Measurements from ENCODE around the gene PCSK6. TPM values are rescaled to one million over a fixed set of nuclear protein-coding genes. Genes with fewer than 3 reads are reported as not detected.

PCSK6 gene
- total RNA-seq, 2 experiments from 2014 or later, result 0.28 TPM; not detected in 1

DNA sequence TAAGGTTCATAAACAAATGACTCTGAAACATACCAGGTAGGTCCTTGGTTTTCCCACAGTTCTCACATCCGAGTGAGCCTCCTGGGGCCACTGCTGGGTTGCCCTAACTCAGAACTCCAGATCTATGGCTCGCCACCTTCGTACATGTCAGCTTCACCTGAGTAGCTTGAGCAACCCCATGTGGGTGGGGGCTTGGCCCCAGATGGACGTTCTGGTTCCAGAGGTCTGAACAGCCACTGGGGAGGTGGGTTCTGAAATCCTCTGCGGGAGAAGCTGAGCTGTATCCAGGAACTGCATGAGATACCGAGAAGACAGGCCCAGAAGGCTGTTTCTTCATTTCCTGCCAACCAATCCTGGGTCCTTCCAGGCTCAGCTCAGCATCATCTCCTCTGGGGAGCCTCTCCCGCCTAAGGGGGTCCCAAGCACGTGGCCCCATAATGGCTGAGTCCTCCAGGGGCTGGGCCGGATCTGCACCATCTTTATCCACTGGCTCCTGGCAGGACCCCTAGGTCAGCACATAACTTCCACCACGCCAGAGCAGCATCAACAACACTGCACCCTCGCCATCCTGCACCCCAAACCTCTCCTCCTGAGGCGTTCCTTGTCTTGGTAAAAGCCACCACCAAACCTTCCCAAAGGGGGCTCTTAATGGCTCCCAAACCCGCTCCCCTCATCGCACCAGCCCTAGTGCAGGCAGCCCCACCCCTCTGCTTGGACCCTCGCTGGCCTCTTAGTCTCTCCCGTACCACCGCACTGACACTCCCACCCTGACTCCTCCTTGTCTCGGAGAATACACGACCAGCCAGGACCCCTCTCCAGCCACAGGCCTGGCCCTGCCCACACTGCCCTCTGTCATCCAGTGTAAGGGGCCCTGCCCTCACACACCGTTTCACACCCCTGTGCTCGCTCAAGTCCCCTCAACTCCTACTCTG lies 39.8 kb downstream of the PCSK6 start:
- H3K27ac Mint-ChIP-seq, result no peak overlapping the region
- ChIA-PET CTCF (no interaction called here), POLR2A (no interaction called here)
- no peak for ATAC-seq (ENCODE audit: poor library complexity)
- no peaks in the 10 kb centered on the region for H3K36me3 Mint-ChIP-seq (ENCODE audit: low read depth)
- H3K4me3 Mint-ChIP-seq, result no peak overlapping the region
- no peak for DNase-seq
- H3K27ac ChIP-seq (ENCODE audit: low read depth in 1 of 2, low read length in 2 of 2), result no peak overlapping the region
- H3K4me3 ChIP-seq (ENCODE audit: low read length), result no peak overlapping the region
- peaks cover 0 to 11% of the 10 kb centered on the region in 2 experiments for H3K9me3 ChIP-seq (ENCODE audit: control insufficient read depth in 1 of 2, insufficient read depth in 1 of 2, low read length in 2 of 2)
- H3K27me3 ChIP-seq (ENCODE audit: control insufficient read depth in 1 of 2, insufficient read depth in 2 of 2, low read length in 2 of 2), result peaks cover 0 to 15% of the 10 kb centered on the region in 2 experiments
- H3K27me3 Mint-ChIP-seq, result peaks cover 43% of the 10 kb centered on the region
- H3K9me3 Mint-ChIP-seq, result peaks cover 2% of the 10 kb centered on the region
- no peaks in the 10 kb centered on the region for H3K36me3 ChIP-seq (ENCODE audit: insufficient read depth, low read length)
- H3K4me1 ChIP-seq (ENCODE audit: insufficient read depth, low read length), result peaks cover 5% of the 10 kb centered on the region
- intact Hi-C loops (cut with DNase I, micrococcal nuclease), result no loop called here
- TF ChIP-seq, protein P1, sequence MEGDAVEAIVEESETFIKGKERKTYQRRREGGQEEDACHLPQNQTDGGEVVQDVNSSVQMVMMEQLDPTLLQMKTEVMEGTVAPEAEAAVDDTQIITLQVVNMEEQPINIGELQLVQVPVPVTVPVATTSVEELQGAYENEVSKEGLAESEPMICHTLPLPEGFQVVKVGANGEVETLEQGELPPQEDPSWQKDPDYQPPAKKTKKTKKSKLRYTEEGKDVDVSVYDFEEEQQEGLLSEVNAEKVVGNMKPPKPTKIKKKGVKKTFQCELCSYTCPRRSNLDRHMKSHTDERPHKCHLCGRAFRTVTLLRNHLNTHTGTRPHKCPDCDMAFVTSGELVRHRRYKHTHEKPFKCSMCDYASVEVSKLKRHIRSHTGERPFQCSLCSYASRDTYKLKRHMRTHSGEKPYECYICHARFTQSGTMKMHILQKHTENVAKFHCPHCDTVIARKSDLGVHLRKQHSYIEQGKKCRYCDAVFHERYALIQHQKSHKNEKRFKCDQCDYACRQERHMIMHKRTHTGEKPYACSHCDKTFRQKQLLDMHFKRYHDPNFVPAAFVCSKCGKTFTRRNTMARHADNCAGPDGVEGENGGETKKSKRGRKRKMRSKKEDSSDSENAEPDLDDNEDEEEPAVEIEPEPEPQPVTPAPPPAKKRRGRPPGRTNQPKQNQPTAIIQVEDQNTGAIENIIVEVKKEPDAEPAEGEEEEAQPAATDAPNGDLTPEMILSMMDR (IDR thresholded peaks at IDR 0.05), result no peak
- H3K4me1 Mint-ChIP-seq (ENCODE audit: low read depth), result no peaks in the 10 kb centered on the region

DNA sequence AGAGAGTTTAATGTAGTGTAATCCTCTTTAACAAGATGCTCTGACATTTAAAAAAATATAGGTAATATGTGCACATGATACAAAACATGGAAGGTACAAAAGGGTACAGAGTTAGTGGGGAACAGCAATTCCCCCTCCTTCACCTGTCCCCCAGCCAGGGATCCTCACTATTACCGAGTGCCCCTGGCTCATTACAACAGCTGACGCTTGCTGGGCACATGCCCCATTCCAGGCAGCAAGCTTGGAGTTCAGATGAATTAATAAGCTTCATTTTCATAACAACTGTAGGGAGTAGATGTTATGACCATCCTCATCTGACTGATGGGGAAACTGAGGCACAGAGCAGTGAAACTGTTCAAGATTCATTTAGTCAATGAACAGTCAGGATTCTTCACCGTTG lies 41.2 kb downstream of the PCSK6 start:
- Mint-ChIP-seq H3K4me1 (ENCODE audit: low read depth) (no peaks in the 10 kb centered on the region), H3K9me3 (peaks cover 2% of the 10 kb centered on the region), H3K27ac (no peak overlapping the region), H3K27me3 (peaks cover 42% of the 10 kb centered on the region), H3K4me3 (no peak overlapping the region), H3K36me3 (ENCODE audit: low read depth) (no peaks in the 10 kb centered on the region)
- Histone ChIP-seq H3K4me3 (ENCODE audit: low read length) (no peak overlapping the region), H3K27me3 (ENCODE audit: control insufficient read depth in 1 of 2, insufficient read depth in 2 of 2, low read length in 2 of 2) (peaks cover 0 to 12% of the 10 kb centered on the region in 2 experiments), H3K4me1 (ENCODE audit: insufficient read depth, low read length) (peaks cover 5% of the 10 kb centered on the region), H3K9me3 (ENCODE audit: control insufficient read depth in 1 of 2, insufficient read depth in 1 of 2, low read length in 2 of 2) (peaks cover 0 to 11% of the 10 kb centered on the region in 2 experiments), H3K36me3 (ENCODE audit: insufficient read depth, low read length) (no peaks in the 10 kb centered on the region), H3K27ac (ENCODE audit: low read depth in 1 of 2, low read length in 2 of 2) (no peak overlapping the region)
- no peak for ATAC-seq (ENCODE audit: poor library complexity)
- TF ChIP-seq, protein P1 (IDR thresholded peaks at IDR 0.05), result no peak
- DNase-seq, result no peak
- intact Hi-C loops (cut with DNase I, micrococcal nuclease), result no loop called here
- CTCF ChIA-PET, result no interaction called here
- POLR2A ChIA-PET, result no interaction called here

DNA sequence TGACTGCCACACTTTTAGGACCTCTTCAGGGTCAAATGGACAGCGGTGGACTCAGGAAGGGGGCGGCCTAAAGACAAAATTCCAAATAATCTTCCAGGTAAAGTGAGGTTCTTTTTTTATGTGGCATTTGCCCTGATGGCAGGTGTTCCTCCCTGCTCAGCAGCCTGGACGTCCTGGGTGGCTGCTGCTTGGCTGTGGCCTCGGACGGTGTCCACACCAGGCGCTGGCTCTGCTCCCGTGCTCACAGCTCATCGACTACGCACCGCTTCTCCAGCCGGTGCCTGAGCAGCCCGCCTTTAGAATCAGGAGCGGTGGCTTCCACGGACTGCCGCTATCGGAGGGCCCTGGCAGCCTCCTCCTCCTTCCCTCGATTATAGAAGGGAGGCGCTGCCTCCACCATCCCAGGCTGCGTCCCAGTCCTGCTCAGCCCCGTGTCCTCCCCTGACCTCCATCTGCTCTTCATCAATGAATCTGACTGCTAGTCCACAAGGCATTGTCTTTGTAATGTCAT lies 41.9 kb downstream of the PCSK6 start:
- DNase-seq (no peak), ATAC-seq (ENCODE audit: poor library complexity) (no peak)
- ChIA-PET CTCF (no interaction called here), POLR2A (no interaction called here)
- H3K36me3 ChIP-seq (ENCODE audit: insufficient read depth, low read length), result no peaks in the 10 kb centered on the region
- peaks cover 2% of the 10 kb centered on the region for H3K9me3 Mint-ChIP-seq
- H3K4me3 ChIP-seq (ENCODE audit: low read length), result no peak overlapping the region
- peaks cover 0 to 11% of the 10 kb centered on the region in 2 experiments for H3K9me3 ChIP-seq (ENCODE audit: control insufficient read depth in 1 of 2, insufficient read depth in 1 of 2, low read length in 2 of 2)
- no peak overlapping the region for H3K4me3 Mint-ChIP-seq
- H3K27ac Mint-ChIP-seq, result no peak overlapping the region
- no peaks in the 10 kb centered on the region for H3K36me3 Mint-ChIP-seq (ENCODE audit: low read depth)
- peaks cover 0 to 9% of the 10 kb centered on the region in 2 experiments for H3K27me3 ChIP-seq (ENCODE audit: control insufficient read depth in 1 of 2, insufficient read depth in 2 of 2, low read length in 2 of 2)
- intact Hi-C loops (cut with DNase I, micrococcal nuclease), result no loop called here
- TF ChIP-seq, protein P1 (IDR thresholded peaks at IDR 0.05), result no peak
- peaks cover 5% of the 10 kb centered on the region for H3K4me1 ChIP-seq (ENCODE audit: insufficient read depth, low read length)
- no peak overlapping the region for H3K27ac ChIP-seq (ENCODE audit: low read depth in 1 of 2, low read length in 2 of 2)
- H3K4me1 Mint-ChIP-seq (ENCODE audit: low read depth), result no peaks in the 10 kb centered on the region
- peaks cover 37% of the 10 kb centered on the region for H3K27me3 Mint-ChIP-seq

Measured in CD4-positive, alpha-beta T cell (primary cell).